Lower leg skin (tissue), 4 donors: ENCODE results near the gene ETV5. TPM values are rescaled to one million over a fixed set of nuclear protein-coding genes. Genes with fewer than 3 reads are reported as not detected.

Experiments used
- DNase-seq, 2 donors: peaks; one replicate each; pipeline ENCODE4 v3.0.0-alpha.2; 2019; ENCODE audit warnings: low spot score in 2 of 2
- H3K4me3 ChIP-seq: fragments of 200-600 bp; sonication (generic); 2 replicates; pipeline ENCODE4 v1.5.1; 2017; ENCODE audit warnings: mild to moderate bottlenecking, low read depth; ENCODE audit not compliant: poor library complexity, severe bottlenecking
- CTCF ChIP-seq, 3 donors: fragments of 450-650 bp; IDR thresholded peaks; one replicate each; pipeline ENCODE4 v1.5.1; 2016; ENCODE audit warnings: antibody characterized with exemption in 3 of 3, mild to moderate bottlenecking in 3 of 3, moderate library complexity in 2 of 3
- POLR2A ChIP-seq, 2 donors: fragments of 450-650 bp; IDR thresholded peaks; one replicate each; pipeline ENCODE4 v1.6.1; 2016 to 2017; ENCODE audit warnings: antibody characterized with exemption in 2 of 2, mild to moderate bottlenecking in 1 of 2, moderate library complexity in 1 of 2
- WGBS, 2 donors: methylation state at CpG; one replicate each; pipeline ENCODE4 v1.1.5; 2018; 5-methylcytosine and 5-hydroxymethylcytosine counted together
- intact Hi-C: fragments of 100-400 bp; cut with DNase I; formaldehyde crosslinking; loops from one replicate; pipeline ENCODE4 v1.15.0; 2023; ENCODE audit warnings: low total_unique reads
- total RNA-seq, 4 donors: library from RNA; depleted of rRNA; stranded (reverse); fragments of >200 nt; gene quantifications; one replicate each; pipeline ENCODE4 v1.1.0, GENCODE V29; 2016

ETV5 gene
- total RNA-seq, 4 donors from 2014 or later, result 8.1 to 15.3 (median 9.7) TPM

GRCh38 chr3:186070133-186070532, 38.8 kb downstream of the ETV5 start:
- intact Hi-C loops, result no loop called here
- TF ChIP-seq POLR2A (IDR thresholded peaks at IDR 0.05), result no peak
- TF ChIP-seq CTCF (IDR thresholded peaks at IDR 0.05), result no peak
- no peak for DNase-seq
- WGBS, 2 donors, result 92 to 94% methylated on average over 9 of the region's 9 CpGs
- no peak overlapping the region for H3K4me3 ChIP-seq

DNA sequence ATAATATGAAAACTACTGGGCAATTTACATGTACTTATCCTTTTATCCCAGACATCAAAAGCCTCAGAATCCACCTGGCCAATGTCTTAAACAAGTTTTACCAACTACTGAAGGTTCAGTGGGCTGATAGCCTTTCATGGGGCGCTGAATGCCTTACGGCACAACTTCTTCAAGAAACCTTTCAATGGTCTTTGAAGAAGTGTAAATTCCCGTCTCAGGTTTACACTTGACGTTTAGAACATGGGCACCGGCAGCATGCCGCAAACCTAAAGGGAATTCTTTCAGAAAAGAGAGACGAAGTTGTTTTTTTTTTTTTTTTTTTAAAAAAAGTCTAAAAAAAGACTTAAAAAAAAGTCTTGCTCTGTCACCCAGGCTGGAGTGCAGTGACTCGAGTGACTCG, 39.7 kb downstream of the ETV5 start:
- TF ChIP-seq CTCF (IDR thresholded peaks at IDR 0.05) (no peak), POLR2A (IDR thresholded peaks at IDR 0.05) (no peak)
- no peak overlapping the region for H3K4me3 ChIP-seq
- DNase-seq, result no peak
- 89 to 91% methylated on average over 9 of the region's 9 CpGs for WGBS, 2 donors
- intact Hi-C loops, result no loop called here

- no peak for DNase-seq
- no peak overlapping the region for H3K4me3 ChIP-seq
- WGBS, 2 donors, result 37 to 42% methylated on average over 2 of the region's 2 CpGs
- intact Hi-C loops, result no loop called here
- TF ChIP-seq CTCF (IDR thresholded peaks at IDR 0.05), result no peak
- TF ChIP-seq POLR2A (IDR thresholded peaks at IDR 0.05), result no peak
These were observed 40.7 kb downstream of the ETV5 start for GRCh38 chr3:186068243-186068552.

DNA sequence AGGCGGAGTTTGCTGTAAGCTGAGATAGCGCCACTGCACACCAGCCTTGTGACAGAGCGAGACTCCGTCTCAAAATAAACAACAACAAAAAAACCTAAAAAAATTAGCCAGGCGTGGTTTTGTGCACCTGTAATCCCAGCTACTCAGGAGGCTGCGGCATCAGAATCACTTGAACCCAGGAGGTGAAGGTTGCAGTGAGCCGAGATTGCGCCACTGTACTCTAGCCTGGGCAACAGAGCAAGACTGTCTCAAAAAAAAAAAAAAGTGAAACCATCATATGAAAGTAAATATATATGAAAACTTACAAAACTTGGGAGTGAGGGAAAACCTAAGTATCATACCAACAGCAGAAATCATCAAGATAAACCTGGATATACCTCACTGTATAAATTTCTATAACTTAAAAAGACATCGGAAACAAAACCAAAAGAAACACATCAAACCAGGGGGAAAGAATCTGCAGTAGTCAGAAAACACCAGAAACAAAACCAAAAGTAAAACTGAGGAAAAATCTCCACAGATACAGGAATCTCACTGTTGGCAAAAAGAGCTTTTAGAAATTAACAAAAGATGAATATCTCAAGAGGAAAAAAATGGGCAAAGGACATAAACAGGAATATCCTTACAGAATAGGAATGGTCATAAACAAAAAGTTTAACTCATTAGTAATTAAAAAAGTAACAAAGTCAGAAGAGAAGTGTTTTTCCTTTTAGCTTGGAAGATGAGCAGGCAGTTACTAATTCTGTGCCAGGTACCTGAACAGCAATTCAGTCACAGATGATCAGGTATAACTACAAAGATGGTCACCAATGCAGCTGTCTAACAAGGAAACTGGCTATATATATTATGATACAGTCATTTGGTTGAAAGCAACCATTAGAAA, 41.3 kb downstream of the ETV5 start:
- TF ChIP-seq POLR2A (IDR thresholded peaks at IDR 0.05) (no peak), CTCF (IDR thresholded peaks at IDR 0.05) (no peak)
- DNase-seq, result no peak
- intact Hi-C loops, result no loop called here
- no peak overlapping the region for H3K4me3 ChIP-seq
- WGBS, 2 donors, result 90 to 91% methylated on average over 9 of the region's 9 CpGs

GRCh38 chr3:186060222-186060621, 48.7 kb downstream of the ETV5 start:
- no peak for DNase-seq
- 75 to 80% methylated on average over 3 of the region's 3 CpGs for WGBS, 2 donors
- TF ChIP-seq CTCF (IDR thresholded peaks at IDR 0.05) (no peak), POLR2A (IDR thresholded peaks at IDR 0.05) (no peak)
- no peak overlapping the region for H3K4me3 ChIP-seq
- intact Hi-C loops, result no loop called here

- WGBS, 2 donors, result 92 to 95% methylated on average over 6 of the region's 6 CpGs
- intact Hi-C loops, result no loop called here
- DNase-seq, result no peak
- H3K4me3 ChIP-seq, result no peak overlapping the region
- TF ChIP-seq CTCF (IDR thresholded peaks at IDR 0.05), result no peak
- no peak for TF ChIP-seq POLR2A (IDR thresholded peaks at IDR 0.05)
These were observed 49.7 kb downstream of the ETV5 start for GRCh38 chr3:186059192-186059591.
